ENCODE data around the gene BYSL. TPM values are rescaled to one million over a fixed set of nuclear protein-coding genes. Genes with fewer than 3 reads are reported as not detected.

The BYSL gene
- total RNA-seq, 4 donors from 2014 or later, result 6.3 to 19.4 (median 13.0) TPM

- no peak overlapping the region for H3K4me3 ChIP-seq
- TF ChIP-seq CTCF (IDR thresholded peaks at IDR 0.05) (no peak), POLR2A (IDR thresholded peaks at IDR 0.05) (no peak)
- 60 to 81% methylated on average over 1 to 4 of the region's 8 CpGs for WGBS, 2 donors
- H3K4me1 ChIP-seq, result peaks cover 44 to 53% (median 47%) of the 10 kb centered on the region in 3 donors
- no peaks in the 10 kb centered on the region for H3K27me3 ChIP-seq
- intact Hi-C loops (cut with DNase I), result loop anchor here (5.0 kb wide), 1 partner anchor 107 kb away; no protein-coding TSS in a partner anchor
- peak overlapping the region in 3 of 4 donors; percentile 4 to 31 (median 26) for H3K27ac ChIP-seq
- H3K9me3 ChIP-seq, result no peaks in the 10 kb centered on the region
- DNase-seq, result no peak
- peaks cover 20 to 69% (median 34%) of the 10 kb centered on the region in 3 donors for H3K36me3 ChIP-seq
Observed at GRCh38 chr6:41935685-41936072, 14.4 kb downstream of the BYSL start.

GRCh38 chr6:41936073-41936837 is 15.0 kb downstream of the BYSL start:
- Histone ChIP-seq H3K9me3 (no peaks in the 10 kb centered on the region), H3K4me3 (no peak overlapping the region), H3K27ac (peak overlapping the region in 3 of 4 donors; percentile 4 to 31 (median 26)), H3K36me3 (peaks cover 18 to 63% (median 29%) of the 10 kb centered on the region in 3 donors), H3K4me1 (peaks cover 44 to 58% (median 48%) of the 10 kb centered on the region in 3 donors), H3K27me3 (no peaks in the 10 kb centered on the region)
- DNase-seq, result no peak
- WGBS, 2 donors, result 10 to 33% methylated on average over 2 to 8 of the region's 10 CpGs
- intact Hi-C loops (cut with DNase I), result loop anchor here (5.0 kb wide), 1 partner anchor 106 kb away; no protein-coding TSS in a partner anchor
- TF ChIP-seq POLR2A (IDR thresholded peaks at IDR 0.05) (no peak), CTCF (IDR thresholded peaks at IDR 0.05) (peak; percentile 68 to 87 (median 75))

- Histone ChIP-seq H3K27ac (peak overlapping the region in 2 of 4 donors; percentile 89 to 90), H3K4me3 (no peak overlapping the region), H3K27me3 (no peaks in the 10 kb centered on the region), H3K4me1 (peaks cover 47 to 68% (median 54%) of the 10 kb centered on the region in 3 donors), H3K9me3 (no peaks in the 10 kb centered on the region), H3K36me3 (peaks cover 8 to 51% (median 17%) of the 10 kb centered on the region in 3 donors)
- intact Hi-C loops (cut with DNase I), result loop anchor here (5.0 kb wide), 1 partner anchor 105 kb away; no protein-coding TSS in a partner anchor
- no peak for TF ChIP-seq CTCF (IDR thresholded peaks at IDR 0.05)
- no peak for DNase-seq
- 33 to 86% methylated on average over 1 of the region's 2 CpGs for whole genome bisulfite sequencing, 2 donors
Observed at GRCh38 chr6:41937472-41937860, 16.2 kb downstream of the BYSL start.

GRCh38 chr6:41937861-41938574 is 16.7 kb downstream of the BYSL start:
- no peaks in the 10 kb centered on the region for H3K27me3 ChIP-seq
- intact Hi-C loops (cut with DNase I), result loop anchor here (5.0 kb wide), 1 partner anchor 104 kb away; no protein-coding TSS in a partner anchor
- TF ChIP-seq POLR2A (IDR thresholded peaks at IDR 0.05), result no peak
- no peak for TF ChIP-seq CTCF (IDR thresholded peaks at IDR 0.05)
- H3K36me3 ChIP-seq, result peaks cover 2 to 45% (median 12%) of the 10 kb centered on the region in 3 donors
- no peaks in the 10 kb centered on the region for H3K9me3 ChIP-seq
- H3K4me3 ChIP-seq, result peak overlapping the region in 1 of 4 donors; percentile 8
- peak overlapping the region in 3 of 4 donors; percentile 84 to 90 (median 89) for H3K27ac ChIP-seq
- 51 to 58% methylated on average over 3 of the region's 4 CpGs for WGBS, 2 donors
- DNase-seq, result no peak
- H3K4me1 ChIP-seq, result peaks cover 50 to 73% (median 54%) of the 10 kb centered on the region in 3 donors

Measured in esophagus squamous epithelium (tissue), 5 donors.